Transverse colon (tissue), 4 donors: Measurements from ENCODE around the gene IL9R. TPM values are rescaled to one million over a fixed set of nuclear protein-coding genes. Genes with fewer than 3 reads are reported as not detected.
"Not testable (repeated sequence)": the region's sequence is repeated elsewhere in the genome, so short reads cannot be mapped to it uniquely, and the experiment has no call there.

Source experiments
- DNase-seq: peaks from one replicate; pipeline ENCODE4 v3.0.0-alpha.2; 2019
- H3K27ac ChIP-seq, 4 donors: fragments of 200-600 bp; sonication (generic); 2 replicates each; pipeline ENCODE4 v1.5.1; 2016 to 2018; ENCODE audit warnings: inconsistent platforms in 4 of 4
- H3K27me3 ChIP-seq: fragments of 200-600 bp; sonication (generic); 2 replicates; pipeline ENCODE4 v1.5.1; 2017; ENCODE audit warnings: inconsistent platforms
- H3K36me3 ChIP-seq, 4 donors: fragments of 200-600 bp; sonication (generic); 2 replicates each; pipeline ENCODE4 v1.5.1; 2017 to 2019; ENCODE audit warnings: inconsistent platforms in 4 of 4
- H3K4me1 ChIP-seq, 4 donors: fragments of 200-600 bp; sonication (generic); 2 replicates each; pipeline ENCODE4 v1.5.1; 2017 to 2020; ENCODE audit warnings: inconsistent platforms in 4 of 4
- H3K4me3 ChIP-seq, 4 donors: fragments of 200-600 bp; sonication (generic); 1 replicate in 1 of 4; 2 replicates in 3 of 4; pipeline versions ENCODE4 v1.5.1 to v1.6.1; 2017 to 2019; ENCODE audit warnings: inconsistent platforms in 4 of 4
- H3K9me3 ChIP-seq, 2 donors: fragments of 200-600 bp; sonication (generic); 2 replicates each; pipeline ENCODE4 v1.5.1; 2017 to 2019; ENCODE audit warnings: inconsistent platforms in 2 of 2
- CTCF ChIP-seq, 5 experiments: fragments of 200-600 bp in 3 of 5; fragments of 450-650 bp in 2 of 5; sonication (generic) in 3 of 5; IDR thresholded peaks; 1 replicate in 2 of 5; 2 replicates in 3 of 5; pipeline ENCODE4 v1.5.1; 2016 to 2017; ENCODE audit warnings: antibody characterized with exemption in 5 of 5, inconsistent platforms in 3 of 5, mild to moderate bottlenecking in 2 of 5, moderate library complexity in 1 of 5
- EP300 ChIP-seq: sonication (generic); formaldehyde crosslinking; IDR thresholded peaks from one replicate; pipeline ENCODE4 v1.6.1; 2017; ENCODE audit warnings: antibody characterized with exemption, low read depth
- POLR2A ChIP-seq: fragments of 450-650 bp; IDR thresholded peaks from one replicate; pipeline ENCODE4 v1.6.1; 2016; ENCODE audit warnings: antibody characterized with exemption, mild to moderate bottlenecking, moderate library complexity
- POLR2AphosphoS5 ChIP-seq, 3 donors: sonication (generic); formaldehyde crosslinking; IDR thresholded peaks; one replicate each; pipeline ENCODE4 v1.6.1; 2016; ENCODE audit warnings: antibody characterized with exemption in 3 of 3
- WGBS, 2 donors: methylation state at CpG; one replicate each; pipeline ENCODE4 v1.1.5; 2018; ENCODE audit warnings: low coverage in 1 of 2; 5-methylcytosine and 5-hydroxymethylcytosine counted together
- in situ Hi-C, 4 donors: fragments of 200-750 bp; cut with MboI; loops; one replicate each; pipeline versions ENCODE4 v1.15.0 to v1.15.1; 2017; ENCODE audit warnings: low sequenced_read_pairs in 3 of 4, low pct_ligation_motif_present in 1 of 4, low pct_unique_long_range_greater_than_20kb in 1 of 4
- intact Hi-C: fragments of 100-400 bp; cut with DNase I; formaldehyde crosslinking; loops from one replicate; pipeline ENCODE4 v1.15.1; 2023; ENCODE audit warnings: low total_unique reads
- total RNA-seq, 4 donors: library from RNA; depleted of rRNA; stranded (reverse); fragments of >200 nt; gene quantifications; one replicate each; pipeline ENCODE4 v1.1.0, GENCODE V29; 2016

IL9R gene
- total RNA-seq, 4 donors from 2014 or later = 0.41 to 0.79 TPM; not detected in 2

GRCh38 chrX:155968326-155968661 is 29.2 kb upstream of the IL9R start:
- 42 to 43% methylated on average over 1 of the region's 1 CpG for WGBS, 2 donors
- Histone ChIP-seq H3K4me3 (no peak overlapping the region), H3K4me1 (no peaks in the 10 kb centered on the region), H3K27ac (no peak overlapping the region), H3K36me3 (no peaks in the 10 kb centered on the region), H3K9me3 (no peaks in the 10 kb centered on the region), H3K27me3 (no peaks in the 10 kb centered on the region)
- TF ChIP-seq EP300 = no peak
- TF ChIP-seq CTCF (IDR thresholded peaks at IDR 0.05) = no peak
- TF ChIP-seq POLR2AphosphoS5 (IDR thresholded peaks at IDR 0.05) = no peak
- no peak for TF ChIP-seq POLR2A
- in situ Hi-C loops (no loop called here), intact Hi-C loops (no loop called here)
- no peak for DNase-seq

DNA sequence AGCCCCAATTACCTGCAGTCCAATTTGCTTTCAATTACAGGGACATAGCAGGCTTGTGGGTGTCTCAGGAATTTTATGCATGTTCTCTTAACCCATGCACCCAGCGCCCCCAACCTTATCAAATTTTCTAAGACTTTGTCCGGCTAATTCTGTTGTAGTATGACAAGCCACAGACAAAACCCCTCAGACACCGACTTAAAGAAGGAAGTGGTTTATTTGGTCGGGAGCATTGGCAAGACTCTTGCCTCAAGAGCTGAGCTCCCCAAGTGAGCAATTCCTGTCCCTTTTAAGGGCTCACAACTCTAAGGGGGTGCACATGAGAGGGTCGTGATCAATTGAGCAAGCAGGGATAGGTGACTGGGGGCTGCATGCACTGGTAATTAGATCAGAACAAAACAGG is 28.7 kb upstream of the IL9R start:
- Histone ChIP-seq H3K4me3 (no peak overlapping the region), H3K9me3 (no peaks in the 10 kb centered on the region), H3K27me3 (no peaks in the 10 kb centered on the region), H3K36me3 (no peaks in the 10 kb centered on the region), H3K27ac (no peak overlapping the region), H3K4me1 (no peaks in the 10 kb centered on the region)
- WGBS, 2 donors = 6 to 54% methylated on average over 2 to 5 of the region's 5 CpGs
- DNase-seq = no peak
- intact Hi-C loops = no loop called here
- in situ Hi-C loops = no loop called here
- no peak for TF ChIP-seq EP300
- TF ChIP-seq POLR2AphosphoS5 (IDR thresholded peaks at IDR 0.05) = no peak
- TF ChIP-seq POLR2A = no peak
- no peak for TF ChIP-seq CTCF (IDR thresholded peaks at IDR 0.05)

- TF ChIP-seq CTCF (IDR thresholded peaks at IDR 0.05) = peak in 1 of 5 experiments; percentile 18
- H3K4me1 ChIP-seq, intact Hi-C loops, in situ Hi-C loops, H3K9me3 ChIP-seq, H3K27ac ChIP-seq, H3K4me3 ChIP-seq, H3K36me3 ChIP-seq, DNase-seq, H3K27me3 ChIP-seq: not testable (repeated sequence)
- WGBS, 2 donors = 68% methylated on average over 5 of the region's 5 CpGs; no CpG with 5 or more reads in 1 of the 2 donors
Observed at GRCh38 chrX:155971658-155972057, 25.8 kb upstream of the IL9R start.

GRCh38 chrX:155972241-155972640 is 25.3 kb upstream of the IL9R start:
- DNase-seq, H3K9me3 ChIP-seq, H3K27me3 ChIP-seq, H3K4me1 ChIP-seq, H3K27ac ChIP-seq, H3K4me3 ChIP-seq, H3K36me3 ChIP-seq, intact Hi-C loops, in situ Hi-C loops: not testable (repeated sequence)
- WGBS, 2 donors = 71 to 83% methylated on average over 3 to 7 of the region's 7 CpGs

GRCh38 chrX:155983326-155983725 is 14.2 kb upstream of the IL9R start:
- no peaks in the 10 kb centered on the region for H3K4me1 ChIP-seq
- no peak for TF ChIP-seq POLR2AphosphoS5 (IDR thresholded peaks at IDR 0.05)
- no peak for TF ChIP-seq POLR2A
- no peak for TF ChIP-seq EP300
- TF ChIP-seq CTCF (IDR thresholded peaks at IDR 0.05) = no peak
- no peak overlapping the region for H3K27ac ChIP-seq
- H3K4me3 ChIP-seq = no peak overlapping the region
- intact Hi-C loops (no loop called here), in situ Hi-C loops (no loop called here)
- H3K9me3 ChIP-seq = peaks cover 9 to 10% of the 10 kb centered on the region in 2 donors
- 81% methylated on average over 2 of the region's 2 CpGs; no CpG with 5 or more reads in 1 of the 2 donors for WGBS, 2 donors
- no peaks in the 10 kb centered on the region for H3K36me3 ChIP-seq
- DNase-seq = no peak
- H3K27me3 ChIP-seq = no peaks in the 10 kb centered on the region
